HCT116 (cell line): ENCODE results near the gene TMEM255A.

Source experiments
- EZH2 ChIP-seq: fragments of 200-600 bp; sonication (generic); IDR thresholded peaks from 2 replicates; pipeline ENCODE4 v1.6.1; 2017; ENCODE audit warnings: antibody characterized with exemption, mixed run types
- FOSL1 ChIP-seq: IDR thresholded peaks from 2 replicates; pipeline ENCODE4 v1.6.1; 2012; ENCODE audit warnings: low read depth
- POLR2A ChIP-seq: IDR thresholded peaks from 2 replicates; pipeline ENCODE4 v1.7.0; 2011; ENCODE audit warnings: borderline replicate concordance; ENCODE audit not compliant: insufficient read depth, insufficient read length; ENCODE audit errors: extremely low read depth
- POLR2AphosphoS5 ChIP-seq: IDR thresholded peaks from 2 replicates; pipeline ENCODE4 v1.6.1; 2011; ENCODE audit warnings: mild to moderate bottlenecking, low read depth, low read length, moderate library complexity
- SIN3A ChIP-seq: IDR thresholded peaks from 2 replicates; pipeline ENCODE4 v1.6.1; 2012; ENCODE audit warnings: low read depth
- SRF ChIP-seq: IDR thresholded peaks from 2 replicates; pipeline ENCODE4 v1.6.1; 2012; ENCODE audit warnings: low read depth
- YY1 ChIP-seq: IDR thresholded peaks from 2 replicates; pipeline ENCODE4 v1.6.1; 2011; ENCODE audit warnings: low read length, low read depth, moderate library complexity, mild to moderate bottlenecking; ENCODE audit not compliant: insufficient replicate concordance; ENCODE audit errors: extremely low read depth
- ZNF274 ChIP-seq: fragments of 200-500 bp; sonication (Bioruptor generic); IDR thresholded peaks from 2 replicates; pipeline ENCODE4 v1.6.1; 2014; ENCODE audit warnings: mild to moderate bottlenecking, low read depth, low read length, inconsistent platforms
- TF ChIP-seq, protein P1 (sequence below), 3 experiments: fragments of 200-600 bp in 1 of 3; sonication (generic) in 1 of 3; IDR thresholded peaks in 2 of 3; conservative IDR thresholded peaks in 1 of 3; 2 replicates each; pipeline ENCODE4 v1.5.1; 2012 to 2017; ENCODE audit warnings: low read depth in 2 of 3, low read length in 2 of 3, antibody characterized with exemption in 1 of 3, borderline replicate concordance in 1 of 3, control low read depth in 1 of 3, mild to moderate bottlenecking in 1 of 3, mixed read lengths in 1 of 3, mixed run types in 1 of 3, moderate library complexity in 1 of 3; ENCODE audit not compliant: insufficient read depth in 1 of 3
- TF ChIP-seq, protein P2 (sequence below): IDR thresholded peaks from 2 replicates; pipeline ENCODE4 v1.6.1; 2011; ENCODE audit warnings: mild to moderate bottlenecking, low read length, moderate library complexity; ENCODE audit not compliant: insufficient replicate concordance; ENCODE audit errors: extremely low read depth
- TF ChIP-seq, protein P3 (sequence below): IDR thresholded peaks from 2 replicates; pipeline ENCODE4 v1.6.1; 2012
- TF ChIP-seq, protein P4 (sequence below): IDR thresholded peaks from 2 replicates; pipeline ENCODE4 v1.6.1; 2012; ENCODE audit warnings: low read depth
- TF ChIP-seq, protein P5 (sequence below): IDR thresholded peaks from 2 replicates; pipeline ENCODE4 v1.6.1; 2012

DNA sequence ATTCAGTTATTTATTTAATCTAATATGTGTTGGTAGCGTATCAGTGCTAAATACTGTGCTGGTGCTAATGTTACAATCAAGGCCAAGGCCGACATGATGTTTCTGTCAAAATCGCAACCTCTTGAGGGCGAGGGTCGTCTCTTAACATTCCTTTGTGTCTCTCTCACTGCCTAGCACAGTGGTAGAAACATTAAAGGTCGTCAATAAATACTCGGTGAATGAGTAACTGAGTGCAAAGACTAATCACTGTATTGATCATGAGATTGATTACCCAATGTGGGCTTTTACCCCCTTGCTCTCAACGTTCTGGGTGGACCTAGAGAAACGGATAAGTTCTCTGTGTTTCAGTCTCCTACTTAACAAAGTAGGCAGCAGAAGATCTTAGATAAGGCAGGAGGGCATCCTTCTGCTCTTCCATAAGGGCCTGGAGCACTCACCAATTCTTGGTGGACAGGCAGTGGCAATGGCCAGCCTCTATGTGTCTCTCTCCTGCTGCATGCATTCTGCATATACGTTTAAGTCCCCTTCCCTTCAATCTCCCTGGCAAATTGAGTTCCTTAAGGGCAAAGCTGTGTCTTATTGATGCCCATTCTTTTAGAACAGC lies 30.1 kb downstream of the TMEM255A start:
- TF ChIP-seq, protein P1, sequence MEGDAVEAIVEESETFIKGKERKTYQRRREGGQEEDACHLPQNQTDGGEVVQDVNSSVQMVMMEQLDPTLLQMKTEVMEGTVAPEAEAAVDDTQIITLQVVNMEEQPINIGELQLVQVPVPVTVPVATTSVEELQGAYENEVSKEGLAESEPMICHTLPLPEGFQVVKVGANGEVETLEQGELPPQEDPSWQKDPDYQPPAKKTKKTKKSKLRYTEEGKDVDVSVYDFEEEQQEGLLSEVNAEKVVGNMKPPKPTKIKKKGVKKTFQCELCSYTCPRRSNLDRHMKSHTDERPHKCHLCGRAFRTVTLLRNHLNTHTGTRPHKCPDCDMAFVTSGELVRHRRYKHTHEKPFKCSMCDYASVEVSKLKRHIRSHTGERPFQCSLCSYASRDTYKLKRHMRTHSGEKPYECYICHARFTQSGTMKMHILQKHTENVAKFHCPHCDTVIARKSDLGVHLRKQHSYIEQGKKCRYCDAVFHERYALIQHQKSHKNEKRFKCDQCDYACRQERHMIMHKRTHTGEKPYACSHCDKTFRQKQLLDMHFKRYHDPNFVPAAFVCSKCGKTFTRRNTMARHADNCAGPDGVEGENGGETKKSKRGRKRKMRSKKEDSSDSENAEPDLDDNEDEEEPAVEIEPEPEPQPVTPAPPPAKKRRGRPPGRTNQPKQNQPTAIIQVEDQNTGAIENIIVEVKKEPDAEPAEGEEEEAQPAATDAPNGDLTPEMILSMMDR (IDR thresholded peaks at IDR 0.05 in 2 of 3, conservative IDR thresholded peaks at IDR 0.05 in 1 of 3; ENCODE audit: borderline replicate concordance in 1 of 3, insufficient read depth in 1 of 3, low read depth in 2 of 3, low read length in 2 of 3): no peak
- no peak for TF ChIP-seq SRF
- no peak for TF ChIP-seq POLR2A
- TF ChIP-seq, protein P2, sequence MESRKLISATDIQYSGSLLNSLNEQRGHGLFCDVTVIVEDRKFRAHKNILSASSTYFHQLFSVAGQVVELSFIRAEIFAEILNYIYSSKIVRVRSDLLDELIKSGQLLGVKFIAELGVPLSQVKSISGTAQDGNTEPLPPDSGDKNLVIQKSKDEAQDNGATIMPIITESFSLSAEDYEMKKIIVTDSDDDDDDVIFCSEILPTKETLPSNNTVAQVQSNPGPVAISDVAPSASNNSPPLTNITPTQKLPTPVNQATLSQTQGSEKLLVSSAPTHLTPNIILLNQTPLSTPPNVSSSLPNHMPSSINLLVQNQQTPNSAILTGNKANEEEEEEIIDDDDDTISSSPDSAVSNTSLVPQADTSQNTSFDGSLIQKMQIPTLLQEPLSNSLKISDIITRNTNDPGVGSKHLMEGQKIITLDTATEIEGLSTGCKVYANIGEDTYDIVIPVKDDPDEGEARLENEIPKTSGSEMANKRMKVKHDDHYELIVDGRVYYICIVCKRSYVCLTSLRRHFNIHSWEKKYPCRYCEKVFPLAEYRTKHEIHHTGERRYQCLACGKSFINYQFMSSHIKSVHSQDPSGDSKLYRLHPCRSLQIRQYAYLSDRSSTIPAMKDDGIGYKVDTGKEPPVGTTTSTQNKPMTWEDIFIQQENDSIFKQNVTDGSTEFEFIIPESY: no peak
- no peak for TF ChIP-seq ZNF274
- TF ChIP-seq POLR2AphosphoS5: no peak
- TF ChIP-seq EZH2: no peak
- TF ChIP-seq, protein P3, sequence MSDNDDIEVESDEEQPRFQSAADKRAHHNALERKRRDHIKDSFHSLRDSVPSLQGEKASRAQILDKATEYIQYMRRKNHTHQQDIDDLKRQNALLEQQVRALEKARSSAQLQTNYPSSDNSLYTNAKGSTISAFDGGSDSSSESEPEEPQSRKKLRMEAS: no peak
- TF ChIP-seq FOSL1: no peak
- TF ChIP-seq, protein P4, sequence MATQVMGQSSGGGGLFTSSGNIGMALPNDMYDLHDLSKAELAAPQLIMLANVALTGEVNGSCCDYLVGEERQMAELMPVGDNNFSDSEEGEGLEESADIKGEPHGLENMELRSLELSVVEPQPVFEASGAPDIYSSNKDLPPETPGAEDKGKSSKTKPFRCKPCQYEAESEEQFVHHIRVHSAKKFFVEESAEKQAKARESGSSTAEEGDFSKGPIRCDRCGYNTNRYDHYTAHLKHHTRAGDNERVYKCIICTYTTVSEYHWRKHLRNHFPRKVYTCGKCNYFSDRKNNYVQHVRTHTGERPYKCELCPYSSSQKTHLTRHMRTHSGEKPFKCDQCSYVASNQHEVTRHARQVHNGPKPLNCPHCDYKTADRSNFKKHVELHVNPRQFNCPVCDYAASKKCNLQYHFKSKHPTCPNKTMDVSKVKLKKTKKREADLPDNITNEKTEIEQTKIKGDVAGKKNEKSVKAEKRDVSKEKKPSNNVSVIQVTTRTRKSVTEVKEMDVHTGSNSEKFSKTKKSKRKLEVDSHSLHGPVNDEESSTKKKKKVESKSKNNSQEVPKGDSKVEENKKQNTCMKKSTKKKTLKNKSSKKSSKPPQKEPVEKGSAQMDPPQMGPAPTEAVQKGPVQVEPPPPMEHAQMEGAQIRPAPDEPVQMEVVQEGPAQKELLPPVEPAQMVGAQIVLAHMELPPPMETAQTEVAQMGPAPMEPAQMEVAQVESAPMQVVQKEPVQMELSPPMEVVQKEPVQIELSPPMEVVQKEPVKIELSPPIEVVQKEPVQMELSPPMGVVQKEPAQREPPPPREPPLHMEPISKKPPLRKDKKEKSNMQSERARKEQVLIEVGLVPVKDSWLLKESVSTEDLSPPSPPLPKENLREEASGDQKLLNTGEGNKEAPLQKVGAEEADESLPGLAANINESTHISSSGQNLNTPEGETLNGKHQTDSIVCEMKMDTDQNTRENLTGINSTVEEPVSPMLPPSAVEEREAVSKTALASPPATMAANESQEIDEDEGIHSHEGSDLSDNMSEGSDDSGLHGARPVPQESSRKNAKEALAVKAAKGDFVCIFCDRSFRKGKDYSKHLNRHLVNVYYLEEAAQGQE: no peak
- TF ChIP-seq SIN3A: no peak
- TF ChIP-seq, protein P5, sequence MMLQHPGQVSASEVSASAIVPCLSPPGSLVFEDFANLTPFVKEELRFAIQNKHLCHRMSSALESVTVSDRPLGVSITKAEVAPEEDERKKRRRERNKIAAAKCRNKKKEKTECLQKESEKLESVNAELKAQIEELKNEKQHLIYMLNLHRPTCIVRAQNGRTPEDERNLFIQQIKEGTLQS: no peak
- no peak for TF ChIP-seq YY1
